Measurements from ENCODE around the gene PARD3.

The PARD3 gene

GRCh38 chr10:34320265-34320664, 494.8 kb downstream of the PARD3 start:
- Histone ChIP-seq H3K4me1 (ENCODE audit: control insufficient read depth, insufficient read depth, low read length) (no peaks in the 10 kb centered on the region), H3K4me3 (ENCODE audit: insufficient read depth, low read depth, low read length) (no peak overlapping the region), H3K27me3 (ENCODE audit: control insufficient read depth, insufficient read depth, low read length, poor library complexity, severe bottlenecking) (no peaks in the 10 kb centered on the region), H3K27ac (ENCODE audit: insufficient read depth, low read depth, low read length, poor library complexity, severe bottlenecking) (no peak overlapping the region), H3K36me3 (ENCODE audit: control insufficient read depth, insufficient read depth, low read length) (no peaks in the 10 kb centered on the region), H3K9me3 (ENCODE audit: control insufficient read depth, low read length) (no peaks in the 10 kb centered on the region)
- WGBS, 2 experiments, result 94 to 95% methylated on average over 2 to 4 of the region's 4 CpGs

GRCh38 chr10:34319197-34319846, 495.8 kb downstream of the PARD3 start:
- H3K36me3 ChIP-seq (ENCODE audit: control insufficient read depth, insufficient read depth, low read length), result no peaks in the 10 kb centered on the region
- WGBS, 2 experiments, result 86 to 95% methylated on average over 3 to 6 of the region's 6 CpGs
- H3K27me3 ChIP-seq (ENCODE audit: control insufficient read depth, insufficient read depth, low read length, poor library complexity, severe bottlenecking), result no peaks in the 10 kb centered on the region
- no peak overlapping the region for H3K27ac ChIP-seq (ENCODE audit: insufficient read depth, low read depth, low read length, poor library complexity, severe bottlenecking)
- no peaks in the 10 kb centered on the region for H3K4me1 ChIP-seq (ENCODE audit: control insufficient read depth, insufficient read depth, low read length)
- no peak overlapping the region for H3K4me3 ChIP-seq (ENCODE audit: insufficient read depth, low read depth, low read length)
- H3K9me3 ChIP-seq (ENCODE audit: control insufficient read depth, low read length), result no peaks in the 10 kb centered on the region

GRCh38 chr10:34316154-34316553, 498.9 kb downstream of the PARD3 start:
- no peaks in the 10 kb centered on the region for H3K9me3 ChIP-seq (ENCODE audit: control insufficient read depth, low read length)
- H3K36me3 ChIP-seq (ENCODE audit: control insufficient read depth, insufficient read depth, low read length), result no peaks in the 10 kb centered on the region
- no peaks in the 10 kb centered on the region for H3K4me1 ChIP-seq (ENCODE audit: control insufficient read depth, insufficient read depth, low read length)
- no peak overlapping the region for H3K4me3 ChIP-seq (ENCODE audit: insufficient read depth, low read depth, low read length)
- 100% methylated on average over 1 of the region's 2 CpGs for WGBS, 2 experiments
- no peak overlapping the region for H3K27ac ChIP-seq (ENCODE audit: insufficient read depth, low read depth, low read length, poor library complexity, severe bottlenecking)
- H3K27me3 ChIP-seq (ENCODE audit: control insufficient read depth, insufficient read depth, low read length, poor library complexity, severe bottlenecking), result no peaks in the 10 kb centered on the region

GRCh38 chr10:34314457-34314856, 500.6 kb downstream of the PARD3 start:
- H3K4me3 ChIP-seq (ENCODE audit: insufficient read depth, low read depth, low read length), result no peak overlapping the region
- no peaks in the 10 kb centered on the region for H3K9me3 ChIP-seq (ENCODE audit: control insufficient read depth, low read length)
- no peaks in the 10 kb centered on the region for H3K36me3 ChIP-seq (ENCODE audit: control insufficient read depth, insufficient read depth, low read length)
- no peak overlapping the region for H3K27ac ChIP-seq (ENCODE audit: insufficient read depth, low read depth, low read length, poor library complexity, severe bottlenecking)
- no peaks in the 10 kb centered on the region for H3K4me1 ChIP-seq (ENCODE audit: control insufficient read depth, insufficient read depth, low read length)
- no peaks in the 10 kb centered on the region for H3K27me3 ChIP-seq (ENCODE audit: control insufficient read depth, insufficient read depth, low read length, poor library complexity, severe bottlenecking)
- WGBS, 2 experiments, result 90 to 99% methylated on average over 4 to 5 of the region's 5 CpGs

GRCh38 chr10:34313888-34314287, 501.2 kb downstream of the PARD3 start:
- no peak overlapping the region for H3K27ac ChIP-seq (ENCODE audit: insufficient read depth, low read depth, low read length, poor library complexity, severe bottlenecking)
- no peak overlapping the region for H3K4me3 ChIP-seq (ENCODE audit: insufficient read depth, low read depth, low read length)
- no peaks in the 10 kb centered on the region for H3K4me1 ChIP-seq (ENCODE audit: control insufficient read depth, insufficient read depth, low read length)
- no peaks in the 10 kb centered on the region for H3K27me3 ChIP-seq (ENCODE audit: control insufficient read depth, insufficient read depth, low read length, poor library complexity, severe bottlenecking)
- 83 to 100% methylated on average over 2 to 3 of the region's 3 CpGs for WGBS, 2 experiments
- H3K9me3 ChIP-seq (ENCODE audit: control insufficient read depth, low read length), result no peaks in the 10 kb centered on the region
- no peaks in the 10 kb centered on the region for H3K36me3 ChIP-seq (ENCODE audit: control insufficient read depth, insufficient read depth, low read length)

- no peak overlapping the region for H3K27ac ChIP-seq (ENCODE audit: insufficient read depth, low read depth, low read length, poor library complexity, severe bottlenecking)
- WGBS, 2 experiments, result 67 to 100% methylated on average over 1 of the region's 1 CpG
- no peak overlapping the region for H3K4me3 ChIP-seq (ENCODE audit: insufficient read depth, low read depth, low read length)
- H3K4me1 ChIP-seq (ENCODE audit: control insufficient read depth, insufficient read depth, low read length), result no peaks in the 10 kb centered on the region
- no peaks in the 10 kb centered on the region for H3K36me3 ChIP-seq (ENCODE audit: control insufficient read depth, insufficient read depth, low read length)
- H3K9me3 ChIP-seq (ENCODE audit: control insufficient read depth, low read length), result no peaks in the 10 kb centered on the region
- no peaks in the 10 kb centered on the region for H3K27me3 ChIP-seq (ENCODE audit: control insufficient read depth, insufficient read depth, low read length, poor library complexity, severe bottlenecking)
Observed at GRCh38 chr10:34313353-34313752, 501.7 kb downstream of the PARD3 start.

DNA sequence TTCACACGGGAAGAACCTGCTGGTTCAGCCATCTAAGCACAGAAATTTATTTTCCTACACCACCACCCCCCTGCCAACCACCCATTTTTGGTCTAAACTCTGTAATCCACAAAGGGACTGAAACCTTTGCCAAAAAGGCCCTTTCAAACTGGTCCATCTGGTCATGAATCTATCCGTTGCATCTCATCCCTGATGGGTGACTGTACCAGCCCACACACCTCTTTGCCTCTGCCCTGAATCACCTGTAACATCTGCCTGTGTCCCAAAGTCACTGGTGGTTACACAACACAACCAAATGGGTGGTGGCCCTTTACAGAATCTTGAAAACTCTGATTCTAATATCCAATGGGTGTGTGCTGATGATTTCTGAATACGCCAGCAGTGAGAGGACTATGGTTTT, 503.4 kb downstream of the PARD3 start:
- H3K27me3 ChIP-seq (ENCODE audit: control insufficient read depth, insufficient read depth, low read length, poor library complexity, severe bottlenecking), result no peaks in the 10 kb centered on the region
- no peak overlapping the region for H3K27ac ChIP-seq (ENCODE audit: insufficient read depth, low read depth, low read length, poor library complexity, severe bottlenecking)
- no peaks in the 10 kb centered on the region for H3K9me3 ChIP-seq (ENCODE audit: control insufficient read depth, low read length)
- H3K36me3 ChIP-seq (ENCODE audit: control insufficient read depth, insufficient read depth, low read length), result no peaks in the 10 kb centered on the region
- H3K4me1 ChIP-seq (ENCODE audit: control insufficient read depth, insufficient read depth, low read length), result no peaks in the 10 kb centered on the region
- H3K4me3 ChIP-seq (ENCODE audit: insufficient read depth, low read depth, low read length), result no peak overlapping the region
- WGBS, 2 experiments, result 88 to 95% methylated on average over 3 of the region's 3 CpGs

- Histone ChIP-seq H3K27me3 (ENCODE audit: control insufficient read depth, insufficient read depth, low read length, poor library complexity, severe bottlenecking) (no peaks in the 10 kb centered on the region), H3K36me3 (ENCODE audit: control insufficient read depth, insufficient read depth, low read length) (no peaks in the 10 kb centered on the region), H3K27ac (ENCODE audit: insufficient read depth, low read depth, low read length, poor library complexity, severe bottlenecking) (no peak overlapping the region), H3K4me1 (ENCODE audit: control insufficient read depth, insufficient read depth, low read length) (no peaks in the 10 kb centered on the region), H3K4me3 (ENCODE audit: insufficient read depth, low read depth, low read length) (no peak overlapping the region), H3K9me3 (ENCODE audit: control insufficient read depth, low read length) (no peaks in the 10 kb centered on the region)
- 92 to 100% methylated on average over 3 to 4 of the region's 4 CpGs for WGBS, 2 experiments
Observed at GRCh38 chr10:34310234-34310633, 504.9 kb downstream of the PARD3 start.

GRCh38 chr10:34305189-34305588, 509.9 kb downstream of the PARD3 start:
- Histone ChIP-seq H3K36me3 (ENCODE audit: control insufficient read depth, insufficient read depth, low read length) (no peaks in the 10 kb centered on the region), H3K4me3 (ENCODE audit: insufficient read depth, low read depth, low read length) (no peak overlapping the region), H3K9me3 (ENCODE audit: control insufficient read depth, low read length) (no peaks in the 10 kb centered on the region), H3K27me3 (ENCODE audit: control insufficient read depth, insufficient read depth, low read length, poor library complexity, severe bottlenecking) (no peaks in the 10 kb centered on the region), H3K4me1 (ENCODE audit: control insufficient read depth, insufficient read depth, low read length) (no peaks in the 10 kb centered on the region), H3K27ac (ENCODE audit: insufficient read depth, low read depth, low read length, poor library complexity, severe bottlenecking) (no peak overlapping the region)
- 55 to 65% methylated on average over 6 of the region's 6 CpGs for WGBS, 2 experiments

- no peak overlapping the region for H3K27ac ChIP-seq (ENCODE audit: insufficient read depth, low read depth, low read length, poor library complexity, severe bottlenecking)
- no peak overlapping the region for H3K4me3 ChIP-seq (ENCODE audit: insufficient read depth, low read depth, low read length)
- H3K4me1 ChIP-seq (ENCODE audit: control insufficient read depth, insufficient read depth, low read length), result no peaks in the 10 kb centered on the region
- no peaks in the 10 kb centered on the region for H3K9me3 ChIP-seq (ENCODE audit: control insufficient read depth, low read length)
- no peaks in the 10 kb centered on the region for H3K36me3 ChIP-seq (ENCODE audit: control insufficient read depth, insufficient read depth, low read length)
- WGBS, 2 experiments, result 92 to 94% methylated on average over 2 of the region's 2 CpGs
- H3K27me3 ChIP-seq (ENCODE audit: control insufficient read depth, insufficient read depth, low read length, poor library complexity, severe bottlenecking), result no peaks in the 10 kb centered on the region
Observed at GRCh38 chr10:34303022-34303421, 512.1 kb downstream of the PARD3 start.

Measured in ectodermal cell (in vitro differentiated cells).